Activated CD8-positive, alpha-beta T cell treated with anti-CD3 and anti-CD28 coated beads for 36 hours (primary cell): ENCODE results near the gene PRRC2B. TPM values are rescaled to one million over a fixed set of nuclear protein-coding genes. Genes with fewer than 3 reads are reported as not detected.
"Not testable (repeated sequence)": the region's sequence is repeated elsewhere in the genome, so short reads cannot be mapped to it uniquely, and the experiment has no call there.

Experiments
- ATAC-seq: fragments of 200-7000 bp; cut with Tn5 transposase; one replicate; pipeline ENCODE4 v1.10.0; 2021; ENCODE audit warnings: mild to moderate bottlenecking, moderate library complexity
- CTCF ChIA-PET: fragments of 350-600 bp; sonication (Branson Sonifier 250); formaldehyde crosslinking; loops from one replicate; lab custom pipeline; 2021; ENCODE audit warnings: antibody characterized with exemption; lab: Charles Lee
- POLR2A ChIA-PET: fragments of 350-600 bp; sonication (Branson Sonifier 250); formaldehyde crosslinking; loops from one replicate; lab custom pipeline; 2021; ENCODE audit warnings: antibody characterized with exemption; lab: Charles Lee
- DNase-seq: peaks from one replicate; pipeline ENCODE4 v3.0.0-alpha.2; 2020
- H3K27ac Mint-ChIP-seq: one replicate; pipeline ENCODE4 v1.8.0; 2021; ENCODE audit warnings: mild to moderate bottlenecking, mixed read lengths
- H3K27me3 Mint-ChIP-seq: one replicate; pipeline ENCODE4 v1.8.0; 2021; ENCODE audit warnings: mixed read lengths
- H3K36me3 Mint-ChIP-seq: one replicate; pipeline ENCODE4 v1.8.0; 2021; ENCODE audit warnings: low read depth, mixed read lengths
- H3K4me1 Mint-ChIP-seq: one replicate; pipeline ENCODE4 v1.8.0; 2021; ENCODE audit warnings: low read depth, mixed read lengths
- H3K4me3 Mint-ChIP-seq: one replicate; pipeline ENCODE4 v1.8.0; 2021; ENCODE audit warnings: mild to moderate bottlenecking, moderate library complexity, mixed read lengths
- H3K9me3 Mint-ChIP-seq: one replicate; pipeline ENCODE4 v1.8.0; 2021; ENCODE audit warnings: mixed read lengths
- CTCF ChIP-seq: fragments of 200-600 bp; IDR thresholded peaks from one replicate; pipeline ENCODE4 v1.8.0; 2022; ENCODE audit warnings: antibody characterized with exemption, mild to moderate bottlenecking
- intact Hi-C: fragments of 100-400 bp; cut with micrococcal nuclease; formaldehyde crosslinking; loops from one replicate; pipeline ENCODE4 v1.10.0; 2022
- total RNA-seq, 2 experiments: library from RNA; stranded (reverse); gene quantifications; one replicate each; pipeline ENCODE4 v1.2.3, GENCODE V29; 2021

The PRRC2B gene
- total RNA-seq, 2 experiments from 2014 or later = 134 to 141 TPM

- H3K4me3 Mint-ChIP-seq = no peak overlapping the region
- DNase-seq (no peak), ATAC-seq (no peak)
- no peaks in the 10 kb centered on the region for H3K9me3 Mint-ChIP-seq
- H3K27ac Mint-ChIP-seq = no peak overlapping the region
- peaks cover 22% of the 10 kb centered on the region for H3K36me3 Mint-ChIP-seq
- ChIA-PET CTCF (interaction anchor here (0.9 kb wide), 1 partner anchor 175 kb away, joined by 3 read pairs; no protein-coding TSS in a partner anchor), POLR2A (interaction anchor here (1.5 to 1.7 kb wide), 2 partner anchors 9 to 14 kb away, joined by 4 to 5 read pairs; no protein-coding TSS in a partner anchor)
- intact Hi-C loops = no loop called here
- TF ChIP-seq CTCF = no peak
- no peaks in the 10 kb centered on the region for H3K27me3 Mint-ChIP-seq
- no peaks in the 10 kb centered on the region for H3K4me1 Mint-ChIP-seq
These were observed 118.0 kb downstream of the PRRC2B start for GRCh38 chr9:131511880-131512279.

GRCh38 chr9:131513177-131513576 lies 119.3 kb downstream of the PRRC2B start:
- ChIA-PET POLR2A (interaction anchor here (1.0 to 1.7 kb wide), 3 partner anchors 9 to 12 kb away, joined by 4 to 5 read pairs (median 5); no protein-coding TSS in a partner anchor), CTCF (interaction anchor here (1.0 kb wide), 1 partner anchor 163 kb away, joined by 3 read pairs; no protein-coding TSS in a partner anchor)
- H3K27ac Mint-ChIP-seq = no peak overlapping the region
- DNase-seq = no peak
- no peaks in the 10 kb centered on the region for H3K4me1 Mint-ChIP-seq
- ATAC-seq = no peak
- H3K9me3 Mint-ChIP-seq = no peaks in the 10 kb centered on the region
- TF ChIP-seq CTCF = no peak
- no peak overlapping the region for H3K4me3 Mint-ChIP-seq
- peaks cover 22% of the 10 kb centered on the region for H3K36me3 Mint-ChIP-seq
- intact Hi-C loops = no loop called here
- H3K27me3 Mint-ChIP-seq = no peaks in the 10 kb centered on the region

- H3K36me3 Mint-ChIP-seq = peaks cover 22% of the 10 kb centered on the region
- H3K9me3 Mint-ChIP-seq, H3K27me3 Mint-ChIP-seq, POLR2A ChIA-PET, H3K4me1 Mint-ChIP-seq, CTCF ChIA-PET, ATAC-seq, intact Hi-C loops, H3K27ac Mint-ChIP-seq, H3K4me3 Mint-ChIP-seq, DNase-seq: not testable (repeated sequence)
These were observed 121.7 kb downstream of the PRRC2B start for GRCh38 chr9:131515559-131516031.

GRCh38 chr9:131516100-131516499 lies 122.2 kb downstream of the PRRC2B start:
- CTCF ChIA-PET = no interaction called here
- ATAC-seq (no peak), DNase-seq (no peak)
- intact Hi-C loops = no loop called here
- no peak overlapping the region for H3K27ac Mint-ChIP-seq
- H3K4me1 Mint-ChIP-seq = no peaks in the 10 kb centered on the region
- no peak for TF ChIP-seq CTCF
- no peak overlapping the region for H3K4me3 Mint-ChIP-seq
- H3K9me3 Mint-ChIP-seq = no peaks in the 10 kb centered on the region
- H3K27me3 Mint-ChIP-seq = no peaks in the 10 kb centered on the region
- POLR2A ChIA-PET = no interaction called here
- peaks cover 21% of the 10 kb centered on the region for H3K36me3 Mint-ChIP-seq

- H3K27me3 Mint-ChIP-seq = no peaks in the 10 kb centered on the region
- H3K4me1 Mint-ChIP-seq = no peaks in the 10 kb centered on the region
- H3K36me3 Mint-ChIP-seq = peaks cover 15% of the 10 kb centered on the region
- no peak for ATAC-seq
- ChIA-PET CTCF (no interaction called here), POLR2A (interaction anchor here (0.7 to 1.0 kb wide), 2 partner anchors 15 to 18 kb away, joined by 3 read pairs; no protein-coding TSS in a partner anchor)
- intact Hi-C loops = no loop called here
- no peak overlapping the region for H3K27ac Mint-ChIP-seq
- no peak for DNase-seq
- no peak overlapping the region for H3K4me3 Mint-ChIP-seq
- H3K9me3 Mint-ChIP-seq = no peaks in the 10 kb centered on the region
- no peak for TF ChIP-seq CTCF
These were observed 123.0 kb downstream of the PRRC2B start for GRCh38 chr9:131516930-131517329.
